GM19240 (cell line): ENCODE data around the gene CX3CR1.
"Not testable (repeated sequence)": the region's sequence is repeated elsewhere in the genome, so short reads cannot be mapped to it uniquely, and the experiment has no call there.

Experiments used
- DNase-seq: peaks from one replicate; pipeline ENCODE4 v3.0.0; 2011; ENCODE audit warnings: low spot score; ENCODE audit not compliant: insufficient read length

The CX3CR1 gene

GRCh38 chr3:39279745-39280517, at the start of gene CX3CR1:
TSS of gene CX3CR1 (minus strand) at chr3:39280036. CDS start at chr3:39266509, 13,527 bp downstream.
- no peak for DNase-seq

GRCh38 chr3:39329493-39329892, 49.7 kb upstream of the CX3CR1 start, which contains the start of gene CCR8:
TSS of gene CCR8 (plus strand) at chr3:39329709. CDS start at chr3:39332332, 2,623 bp downstream.
- DNase-seq, result no peak

- no peak for DNase-seq
Observed at GRCh38 chr3:39327746-39328349, 48.0 kb upstream of the CX3CR1 start.

- no peak for DNase-seq
Observed at GRCh38 chr3:39327053-39327745, 47.4 kb upstream of the CX3CR1 start.

- DNase-seq, result no peak
Observed at GRCh38 chr3:39325236-39325635, 45.4 kb upstream of the CX3CR1 start.

GRCh38 chr3:39323494-39323893, 43.7 kb upstream of the CX3CR1 start:
- DNase-seq, result no peak

- DNase-seq, result no peak
Observed at GRCh38 chr3:39322936-39323335, 43.1 kb upstream of the CX3CR1 start.

GRCh38 chr3:39322209-39322715, 42.4 kb upstream of the CX3CR1 start:
- DNase-seq, result not testable (repeated sequence)

GRCh38 chr3:39321574-39321983, 41.7 kb upstream of the CX3CR1 start:
- not testable (repeated sequence) for DNase-seq

GRCh38 chr3:39319249-39319648, 39.4 kb upstream of the CX3CR1 start:
- DNase-seq, result no peak

GRCh38 chr3:39318301-39318700, 38.5 kb upstream of the CX3CR1 start:
- DNase-seq, result no peak

GRCh38 chr3:39317571-39318169, 37.8 kb upstream of the CX3CR1 start:
- no peak for DNase-seq

- no peak for DNase-seq
Observed at GRCh38 chr3:39315420-39315819, 35.6 kb upstream of the CX3CR1 start.

GRCh38 chr3:39313289-39313688, 33.5 kb upstream of the CX3CR1 start:
- DNase-seq, result no peak

- no peak for DNase-seq
Observed at GRCh38 chr3:39302178-39302577, 22.3 kb upstream of the CX3CR1 start.

GRCh38 chr3:39299279-39299678, 19.4 kb upstream of the CX3CR1 start:
- DNase-seq, result no peak

GRCh38 chr3:39296197-39297077, 16.6 kb upstream of the CX3CR1 start:
- DNase-seq, result no peak

- DNase-seq, result peak; percentile 31
Observed at GRCh38 chr3:39295184-39295775, 15.4 kb upstream of the CX3CR1 start.

GRCh38 chr3:39294446-39295183, 14.8 kb upstream of the CX3CR1 start:
- DNase-seq, result no peak

- DNase-seq, result no peak
Observed at GRCh38 chr3:39292961-39293360, 13.1 kb upstream of the CX3CR1 start.
